IMR-90 (cell line): ENCODE measurements around the gene KCNJ4. TPM values are rescaled to one million over a fixed set of nuclear protein-coding genes. Genes with fewer than 3 reads are reported as not detected.

Experiments used
- ATAC-seq: fragments of 200-7000 bp; cut with Tn5 transposase; 2 replicates; pipeline ENCODE4 v1.9.1; 2020; ENCODE audit warnings: low read depth, mild to moderate bottlenecking, moderate library complexity
- BruUV-seq: library from RNA; stranded (reverse); fragments of 400-500 nt; replicated peaks from 2 replicates; lab custom pipeline; 2021; lab: Mats Ljungman, UMichigan
- CTCF ChIA-PET: fragments of 300-600 bp; formaldehyde crosslinking; extraction: SDS; loops from one replicate; lab custom pipeline; 2021; ENCODE audit warnings: antibody characterized with exemption; lab: Yijun Ruan, JAX
- POLR2A ChIA-PET: fragments of 300-600 bp; sonication (Branson Sonifier 250); formaldehyde crosslinking; loops from one replicate; lab custom pipeline; 2022; ENCODE audit warnings: antibody characterized with exemption; ENCODE audit not compliant: unreplicated experiment; lab: Charles Lee
- DNase-seq: peaks from one replicate; pipeline ENCODE4 v3.0.0; 2013
- H2AFZ ChIP-seq: replicated peaks from 2 replicates; pipeline ENCODE3; 2013; ENCODE audit warnings: low read length, mild to moderate bottlenecking; ENCODE audit not compliant: poor library complexity
- H2AK5ac ChIP-seq: 2 replicates; pipeline ENCODE4 v1.6.1; 2013; ENCODE audit warnings: low read depth, low read length, inconsistent platforms
- H2AK9ac ChIP-seq: replicated peaks from 2 replicates; pipeline ENCODE3; 2013; ENCODE audit warnings: mild to moderate bottlenecking, low read depth, low read length, moderate library complexity; ENCODE audit not compliant: poor library complexity
- H2BK120ac ChIP-seq: 2 replicates; pipeline ENCODE4 v1.6.1; 2013; ENCODE audit warnings: low read depth, low read length, inconsistent platforms
- H2BK15ac ChIP-seq: 3 replicates; pipeline ENCODE4 v1.6.1; 2013; ENCODE audit warnings: low read depth, low read length, inconsistent platforms
- H2BK20ac ChIP-seq: 2 replicates; pipeline ENCODE4 v1.6.1; 2013; ENCODE audit warnings: low read depth, mild to moderate bottlenecking, inconsistent platforms, low read length, moderate library complexity
- H2BK5ac ChIP-seq: 2 replicates; pipeline ENCODE4 v1.6.1; 2013; ENCODE audit warnings: mild to moderate bottlenecking, low read depth, low read length, inconsistent platforms; ENCODE audit not compliant: poor library complexity, severe bottlenecking
- H3K14ac ChIP-seq: replicated peaks from 2 replicates; pipeline ENCODE4 v1.6.1; 2013; ENCODE audit warnings: low read depth, low read length, inconsistent platforms
- H3K18ac ChIP-seq: 2 replicates; pipeline ENCODE4 v1.6.1; 2013; ENCODE audit warnings: low read depth, low read length, control low read depth
- H3K23ac ChIP-seq: 2 replicates; pipeline ENCODE4 v1.6.1; 2013; ENCODE audit warnings: low read depth, low read length, inconsistent platforms
- H3K27ac ChIP-seq: 2 replicates; pipeline ENCODE4 v1.5.1; 2013; ENCODE audit warnings: mild to moderate bottlenecking, control low read depth, low read length; ENCODE audit not compliant: insufficient read depth
- H3K27me3 ChIP-seq: 2 replicates; pipeline ENCODE4 v1.6.1; 2013; ENCODE audit warnings: low read length; ENCODE audit not compliant: control insufficient read depth, insufficient read depth
- H3K36me3 ChIP-seq: 2 replicates; pipeline ENCODE4 v1.6.1; 2013; ENCODE audit warnings: low read length, mixed read lengths; ENCODE audit not compliant: control insufficient read depth, insufficient read depth
- H3K4ac ChIP-seq: 2 replicates; pipeline ENCODE4 v1.6.1; 2013; ENCODE audit warnings: low read depth, low read length, inconsistent platforms
- H3K4me1 ChIP-seq: 2 replicates; pipeline ENCODE4 v1.6.1; 2013; ENCODE audit warnings: low read length, mixed read lengths; ENCODE audit not compliant: control insufficient read depth, insufficient read depth
- H3K4me2 ChIP-seq: 2 replicates; pipeline ENCODE4 v1.6.1; 2013; ENCODE audit warnings: low read depth, mild to moderate bottlenecking, control low read depth, low read length, moderate library complexity
- H3K4me3 ChIP-seq: 2 replicates; pipeline ENCODE4 v1.5.1; 2013; ENCODE audit warnings: low read depth, mild to moderate bottlenecking, control low read depth, low read length, moderate library complexity; ENCODE audit not compliant: insufficient read depth
- H3K56ac ChIP-seq: 2 replicates; pipeline ENCODE4 v1.6.1; 2013; ENCODE audit warnings: low read length, inconsistent platforms; ENCODE audit not compliant: insufficient read depth; ENCODE audit errors: extremely low read depth
- H3K79me1 ChIP-seq, 2 experiments: 2 replicates each; pipeline ENCODE4 v1.6.1; 2013; ENCODE audit warnings: low read length in 2 of 2, inconsistent platforms in 1 of 2, low read depth in 1 of 2
- H3K9ac ChIP-seq: 2 replicates; pipeline ENCODE4 v1.6.1; 2013; ENCODE audit warnings: low read depth, low read length, control low read depth
- H3K9me1 ChIP-seq: 2 replicates; pipeline ENCODE4 v1.6.1; 2013; ENCODE audit warnings: low read length, inconsistent platforms; ENCODE audit not compliant: insufficient read depth
- H3K9me3 ChIP-seq: 2 replicates; pipeline ENCODE4 v1.6.1; 2013; ENCODE audit warnings: low read length; ENCODE audit not compliant: control insufficient read depth, insufficient read depth
- H4K20me1 ChIP-seq: 2 replicates; pipeline ENCODE4 v1.6.1; 2013; ENCODE audit warnings: low read length, inconsistent platforms; ENCODE audit not compliant: insufficient read depth
- H4K5ac ChIP-seq: 2 replicates; pipeline ENCODE4 v1.6.1; 2013; ENCODE audit warnings: mild to moderate bottlenecking, low read depth, low read length, control low read depth
- H4K8ac ChIP-seq, 2 experiments: 2 replicates each; pipeline ENCODE4 v1.6.1; 2013; ENCODE audit warnings: low read depth in 2 of 2, low read length in 2 of 2, control low read depth in 1 of 2, inconsistent platforms in 1 of 2
- H4K91ac ChIP-seq: 2 replicates; pipeline ENCODE4 v1.6.1; 2013; ENCODE audit warnings: low read depth, low read length, inconsistent platforms; ENCODE audit not compliant: insufficient read depth
- CEBPB ChIP-seq: IDR thresholded peaks from 2 replicates; pipeline ENCODE4 v1.6.1; 2012; ENCODE audit warnings: low read depth, low read length, improper control_type of control experiment
- CHD1 ChIP-seq: IDR thresholded peaks from 2 replicates; pipeline ENCODE4 v1.6.1; 2012; ENCODE audit warnings: low read depth, low read length, improper control_type of control experiment
- MXI1 ChIP-seq: IDR thresholded peaks from 2 replicates; pipeline ENCODE4 v1.6.1; 2012; ENCODE audit warnings: low read depth, mild to moderate bottlenecking, low read length, moderate library complexity, borderline replicate concordance
- NFE2L2 ChIP-seq: fragments of 150-350 bp; IDR thresholded peaks from 2 replicates; pipeline ENCODE4 v1.6.1; 2016; ENCODE audit warnings: low read depth, mild to moderate bottlenecking, low read length
- RCOR1 ChIP-seq: IDR thresholded peaks from 2 replicates; pipeline ENCODE4 v1.6.1; 2012; ENCODE audit warnings: mild to moderate bottlenecking, low read length, improper control_type of control experiment; ENCODE audit not compliant: insufficient replicate concordance
- RFX5 ChIP-seq: IDR thresholded peaks from 2 replicates; pipeline ENCODE4 v1.8.0; 2012; ENCODE audit warnings: low read depth, mild to moderate bottlenecking, low read length, moderate library complexity
- WGBS, 2 experiments: methylation state at CpG; one replicate each; pipeline versions ENCODE4 v1.1.5 to v1.1.7; 2013; ENCODE audit warnings: missing lambda C conversion rate in 2 of 2; ENCODE audit not compliant: insufficient read length in 1 of 2; ENCODE audit errors: extremely low coverage in 2 of 2; 5-methylcytosine and 5-hydroxymethylcytosine counted together
- dilution Hi-C: fragments of 300-500 bp; cut with HindIII; formaldehyde crosslinking; loops from one replicate; pipeline ENCODE4 v1.14.3; 2018; ENCODE audit warnings: low sequenced_read_pairs; ENCODE audit not compliant: unreplicated experiment
- in situ Hi-C: fragments of 300-500 bp; cut with MboI; formaldehyde crosslinking; loops from 3 replicates; pipeline ENCODE4 v1.14.3; 2019; ENCODE audit warnings: low sequenced_read_pairs, inconsistent platforms, mixed read lengths
- intact Hi-C: fragments of 100-400 bp; cut with micrococcal nuclease; formaldehyde crosslinking; loops from 2 replicates; pipeline ENCODE4 v1.10.0; 2022
- polyA plus RNA-seq, 3 experiments: library from polyadenylated mRNA; depleted of rRNA; stranded (reverse); fragments of >200 nt; gene quantifications; 2 replicates each; pipeline ENCODE4 v1.2.3, GENCODE V29; 2012; ENCODE audit warnings: low replicate concordance in 1 of 3
- total RNA-seq: library from RNA; depleted of rRNA; stranded (reverse); fragments of >200 nt; gene quantifications from 2 replicates; pipeline ENCODE4 v1.2.3, GENCODE V29; 2012
- TF ChIP-seq, protein P1 (sequence below): conservative IDR thresholded peaks from 2 replicates; pipeline ENCODE4 v1.5.1; 2012; ENCODE audit warnings: mild to moderate bottlenecking, low read depth, low read length, improper control_type of control experiment

Gene KCNJ4
- total and polyA plus RNA-seq, 2 of the 4 experiments (the other 2 are of a cell fraction) = not detected

DNA sequence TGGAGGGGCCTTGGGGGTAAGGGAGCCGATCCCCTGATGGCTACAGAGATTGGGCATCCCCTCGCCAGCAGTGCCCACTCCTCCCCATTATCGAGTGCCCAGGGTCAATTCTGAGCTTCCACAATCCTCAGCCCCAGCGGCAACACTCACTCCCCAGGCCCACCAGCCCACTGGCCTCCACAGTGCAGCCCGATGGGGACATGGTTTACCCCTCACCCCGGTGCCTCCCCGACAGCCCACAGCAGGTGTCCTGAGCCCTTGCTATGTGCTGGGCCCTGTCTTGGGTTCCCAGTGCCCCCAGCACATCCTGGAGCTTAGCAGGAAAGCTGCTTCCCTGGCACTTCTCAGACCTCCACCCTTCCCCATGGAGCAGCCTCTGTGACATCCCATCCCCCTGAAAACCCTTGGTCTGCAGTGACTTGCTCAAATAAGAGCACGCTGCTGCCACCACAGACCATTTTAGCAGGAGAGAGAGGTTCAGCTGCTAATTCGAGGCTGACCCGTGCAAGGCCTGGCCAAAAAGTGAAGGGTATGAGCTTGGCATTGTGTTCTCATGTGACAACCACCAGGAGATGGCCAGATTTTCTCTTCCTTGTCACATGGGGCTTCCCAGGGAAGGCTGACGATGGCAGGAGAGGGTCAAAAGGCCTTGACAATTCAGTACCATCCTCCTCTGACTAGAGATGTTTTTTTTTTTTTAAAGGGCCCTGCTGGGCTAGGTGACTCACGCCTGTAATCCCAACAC lies 23.6 kb downstream of the KCNJ4 start:
- ATAC-seq (no peak), DNase-seq (no peak)
- H2BK20ac ChIP-seq = no peak overlapping the region

More for the DNA sequence above, 23.6 kb downstream of the KCNJ4 start:
- in situ Hi-C loops = no loop called here
- H3K23ac ChIP-seq = no peak overlapping the region
- H3K9me1 ChIP-seq = no peaks in the 10 kb centered on the region
- POLR2A ChIA-PET = no interaction called here
- H3K4me1 ChIP-seq = peaks cover 2% of the 10 kb centered on the region; the same call in 1 of the 2 replicates
- no peak for TF ChIP-seq CEBPB
- TF ChIP-seq, protein P1, sequence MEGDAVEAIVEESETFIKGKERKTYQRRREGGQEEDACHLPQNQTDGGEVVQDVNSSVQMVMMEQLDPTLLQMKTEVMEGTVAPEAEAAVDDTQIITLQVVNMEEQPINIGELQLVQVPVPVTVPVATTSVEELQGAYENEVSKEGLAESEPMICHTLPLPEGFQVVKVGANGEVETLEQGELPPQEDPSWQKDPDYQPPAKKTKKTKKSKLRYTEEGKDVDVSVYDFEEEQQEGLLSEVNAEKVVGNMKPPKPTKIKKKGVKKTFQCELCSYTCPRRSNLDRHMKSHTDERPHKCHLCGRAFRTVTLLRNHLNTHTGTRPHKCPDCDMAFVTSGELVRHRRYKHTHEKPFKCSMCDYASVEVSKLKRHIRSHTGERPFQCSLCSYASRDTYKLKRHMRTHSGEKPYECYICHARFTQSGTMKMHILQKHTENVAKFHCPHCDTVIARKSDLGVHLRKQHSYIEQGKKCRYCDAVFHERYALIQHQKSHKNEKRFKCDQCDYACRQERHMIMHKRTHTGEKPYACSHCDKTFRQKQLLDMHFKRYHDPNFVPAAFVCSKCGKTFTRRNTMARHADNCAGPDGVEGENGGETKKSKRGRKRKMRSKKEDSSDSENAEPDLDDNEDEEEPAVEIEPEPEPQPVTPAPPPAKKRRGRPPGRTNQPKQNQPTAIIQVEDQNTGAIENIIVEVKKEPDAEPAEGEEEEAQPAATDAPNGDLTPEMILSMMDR = no peak
- TF ChIP-seq RCOR1 = no peak
- TF ChIP-seq RFX5 = no peak
- TF ChIP-seq CHD1 = no peak
- TF ChIP-seq NFE2L2 = no peak
- no peak for TF ChIP-seq MXI1
- H2AFZ ChIP-seq = no peak overlapping the region
- no peak overlapping the region for H2AK5ac ChIP-seq
- 75% methylated on average over 5 of the region's 12 CpGs; no CpG with 5 or more reads in 1 of the 2 experiments for WGBS, 2 experiments
- H3K4me2 ChIP-seq = no peak overlapping the region
- H2BK5ac ChIP-seq = no peak overlapping the region
- H3K4ac ChIP-seq = no peak overlapping the region
- H3K9me3 ChIP-seq = no peaks in the 10 kb centered on the region
- peaks cover 28% of the 10 kb centered on the region for H3K27me3 ChIP-seq
- H3K79me1 ChIP-seq = no peaks in the 10 kb centered on the region
- CTCF ChIA-PET = no interaction called here
- H3K9ac ChIP-seq = no peak overlapping the region
- dilution Hi-C loops = no loop called here
- H4K91ac ChIP-seq = no peak overlapping the region
- no peak overlapping the region for H2AK9ac ChIP-seq
- no peak overlapping the region for H3K56ac ChIP-seq
- H2BK120ac ChIP-seq = no peak overlapping the region
- no peaks in the 10 kb centered on the region for H3K36me3 ChIP-seq
- no peak overlapping the region for H3K4me3 ChIP-seq
- intact Hi-C loops = no loop called here
- no peak overlapping the region for H4K5ac ChIP-seq
- H2BK15ac ChIP-seq = no peak overlapping the region
- no peak overlapping the region for H4K8ac ChIP-seq
- no peak overlapping the region for H3K27ac ChIP-seq
- H3K18ac ChIP-seq = no peak overlapping the region
- no TSS peak for BruUV-seq
- no peak overlapping the region for H3K14ac ChIP-seq
- H4K20me1 ChIP-seq = no peaks in the 10 kb centered on the region
